ENCODE data around the gene BRD3. TPM values are rescaled to one million over a fixed set of nuclear protein-coding genes. Genes with fewer than 3 reads are reported as not detected.
A peak's percentile ranks its signal among the peaks of the same experiment; 100 is the strongest.

Gene BRD3
- total RNA-seq, 1 donor from 2014 or later: 19.9 TPM

GRCh38 chr9:133996531-133997520 is 71.0 kb downstream of the BRD3 start:
- TF ChIP-seq, protein P1, sequence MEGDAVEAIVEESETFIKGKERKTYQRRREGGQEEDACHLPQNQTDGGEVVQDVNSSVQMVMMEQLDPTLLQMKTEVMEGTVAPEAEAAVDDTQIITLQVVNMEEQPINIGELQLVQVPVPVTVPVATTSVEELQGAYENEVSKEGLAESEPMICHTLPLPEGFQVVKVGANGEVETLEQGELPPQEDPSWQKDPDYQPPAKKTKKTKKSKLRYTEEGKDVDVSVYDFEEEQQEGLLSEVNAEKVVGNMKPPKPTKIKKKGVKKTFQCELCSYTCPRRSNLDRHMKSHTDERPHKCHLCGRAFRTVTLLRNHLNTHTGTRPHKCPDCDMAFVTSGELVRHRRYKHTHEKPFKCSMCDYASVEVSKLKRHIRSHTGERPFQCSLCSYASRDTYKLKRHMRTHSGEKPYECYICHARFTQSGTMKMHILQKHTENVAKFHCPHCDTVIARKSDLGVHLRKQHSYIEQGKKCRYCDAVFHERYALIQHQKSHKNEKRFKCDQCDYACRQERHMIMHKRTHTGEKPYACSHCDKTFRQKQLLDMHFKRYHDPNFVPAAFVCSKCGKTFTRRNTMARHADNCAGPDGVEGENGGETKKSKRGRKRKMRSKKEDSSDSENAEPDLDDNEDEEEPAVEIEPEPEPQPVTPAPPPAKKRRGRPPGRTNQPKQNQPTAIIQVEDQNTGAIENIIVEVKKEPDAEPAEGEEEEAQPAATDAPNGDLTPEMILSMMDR (conservative IDR thresholded peaks at IDR 0.05; ENCODE audit: low read depth, low read length): no peak
- no peak for DNase-seq (ENCODE audit: low read depth)
- no peak overlapping the region for H3K4me3 ChIP-seq (ENCODE audit: low read depth, low read length)

DNA sequence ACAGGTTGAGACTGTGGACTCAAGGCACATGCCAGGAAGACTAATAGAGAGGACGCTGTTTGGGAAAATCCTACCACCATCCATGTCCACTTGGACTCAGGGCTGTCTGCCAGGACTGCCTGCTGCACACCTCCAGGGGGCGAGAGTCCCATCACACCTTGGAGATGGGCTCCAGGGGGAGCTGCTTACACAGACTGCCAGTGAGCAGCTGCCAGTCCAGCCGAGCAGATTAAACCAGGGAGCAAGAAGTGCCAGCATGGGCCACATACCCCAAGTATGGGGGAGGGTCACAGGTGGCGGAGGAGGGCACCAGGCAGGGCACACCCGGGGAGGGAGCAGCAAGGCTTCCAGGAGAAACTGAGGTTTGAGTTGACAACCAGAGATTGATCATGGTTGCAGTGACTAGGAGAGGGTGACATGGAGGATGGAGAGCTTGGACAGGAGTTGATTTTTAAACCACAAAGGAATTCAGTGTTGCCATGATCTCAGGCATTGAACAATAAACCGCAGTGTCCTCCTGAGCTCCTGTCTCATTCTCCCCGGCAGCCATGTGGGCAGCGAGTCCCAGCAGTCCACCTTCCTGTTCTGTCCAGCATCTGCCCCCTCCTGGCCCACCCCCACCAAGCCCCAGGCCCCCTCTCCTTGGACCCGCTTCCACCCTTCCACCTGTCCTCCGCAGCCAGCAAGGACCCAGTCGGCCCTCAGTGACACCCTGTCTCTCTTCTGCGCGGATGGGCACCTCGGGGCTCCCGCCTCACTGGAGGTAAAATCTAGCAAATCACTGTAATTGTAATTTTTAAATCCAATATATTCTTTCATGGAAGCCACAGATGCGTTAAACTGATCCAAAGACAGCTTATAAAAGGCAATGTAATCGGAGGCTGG is 72.6 kb downstream of the BRD3 start:
- H3K4me3 ChIP-seq (ENCODE audit: low read depth, low read length): no peak overlapping the region
- DNase-seq (ENCODE audit: low read depth): no peak
- TF ChIP-seq, protein P1 (conservative IDR thresholded peaks at IDR 0.05; ENCODE audit: low read depth, low read length): peak; percentile 49

- TF ChIP-seq, protein P1 (conservative IDR thresholded peaks at IDR 0.05; ENCODE audit: low read depth, low read length): peak; percentile 96
- no peak overlapping the region for H3K4me3 ChIP-seq (ENCODE audit: low read depth, low read length)
- DNase-seq (ENCODE audit: low read depth): no peak
Observed at GRCh38 chr9:133994353-133995011, 73.3 kb downstream of the BRD3 start.

GRCh38 chr9:133993635-133994253 is 74.1 kb downstream of the BRD3 start:
- H3K4me3 ChIP-seq (ENCODE audit: low read depth, low read length): peak overlapping the region; percentile 88
- DNase-seq (ENCODE audit: low read depth): no peak
- TF ChIP-seq, protein P1 (conservative IDR thresholded peaks at IDR 0.05; ENCODE audit: low read depth, low read length): no peak

DNA sequence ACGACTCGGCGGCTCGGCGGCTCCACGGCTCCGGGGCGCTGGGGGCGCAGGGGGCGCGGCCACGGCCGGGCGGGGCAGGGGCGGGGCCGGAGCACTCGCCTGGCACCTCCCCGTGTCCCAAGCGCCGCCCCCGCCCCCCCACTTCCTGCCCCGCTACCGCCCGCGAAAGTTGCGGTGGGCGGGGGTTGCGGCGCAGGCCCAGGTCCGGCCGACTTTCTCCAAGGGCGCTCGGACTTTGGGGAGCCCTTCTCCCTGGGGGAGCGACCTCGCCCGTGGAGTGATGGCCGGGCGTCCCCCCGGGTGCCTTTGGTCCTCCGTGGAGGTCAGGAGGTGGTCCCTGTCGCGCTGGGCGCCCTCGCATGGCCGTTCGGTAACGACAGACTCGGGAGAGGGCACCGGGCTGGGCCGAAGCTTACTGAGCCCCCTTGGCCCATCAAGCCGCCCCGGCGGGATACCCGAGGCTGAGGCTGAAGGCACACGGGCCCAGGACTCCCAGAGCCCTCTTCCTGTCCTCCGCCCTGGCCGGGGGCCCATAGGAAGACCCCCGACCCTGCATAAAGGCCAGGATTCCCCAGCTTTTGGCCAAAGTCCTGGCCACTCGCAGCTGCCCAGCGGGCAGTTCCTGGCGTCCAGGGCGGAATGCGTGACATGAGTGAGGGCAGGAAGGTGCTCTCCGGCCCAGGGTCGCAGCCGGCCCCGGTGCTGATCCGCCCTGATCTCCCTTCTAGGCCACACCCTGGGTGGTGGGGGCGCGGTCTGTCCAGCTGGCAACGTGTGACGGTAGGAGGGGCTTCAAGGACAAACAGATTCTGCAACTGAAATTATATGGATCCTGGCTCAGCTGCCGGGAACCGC is 74.8 kb downstream of the BRD3 start:
- no peak for DNase-seq (ENCODE audit: low read depth)
- TF ChIP-seq, protein P1 (conservative IDR thresholded peaks at IDR 0.05; ENCODE audit: low read depth, low read length): peak; percentile 45
- H3K4me3 ChIP-seq (ENCODE audit: low read depth, low read length): peak overlapping the region; percentile 88

All from epithelial cell of proximal tubule (primary cell).